Bronchial epithelial cell (primary cell): Measurements from ENCODE around the gene RAD51B. TPM values are rescaled to one million over a fixed set of nuclear protein-coding genes. Genes with fewer than 3 reads are reported as not detected.

ENCODE experiments used
- DNase-seq: peaks from one replicate; pipeline ENCODE4 v3.0.0-alpha.2; 2010; ENCODE audit warnings: low read depth
- FAIRE-seq: peaks from 2 replicates; lab custom pipeline; 2011; peaks lifted over from hg19 to GRCh38; lab: Jason Lieb, UNC
- H3K27me3 ChIP-seq: 2 replicates; pipeline ENCODE4 v1.5.1; 2011; ENCODE audit warnings: low read length; ENCODE audit not compliant: control insufficient read depth, insufficient read depth
- H3K36me3 ChIP-seq: 2 replicates; pipeline ENCODE4 v1.5.1; 2011; ENCODE audit warnings: low read length; ENCODE audit not compliant: control insufficient read depth, insufficient read depth
- H3K4me3 ChIP-seq: 2 replicates; pipeline ENCODE4 v1.5.1; 2011; ENCODE audit warnings: mild to moderate bottlenecking, low read depth, low read length, control low read depth
- total RNA-seq: library from RNA; depleted of rRNA; stranded (reverse); fragments of >200 nt; gene quantifications from 2 replicates; pipeline ENCODE4 v1.2.1, GENCODE V29; 2014
- TF ChIP-seq, protein P1 (sequence below): IDR thresholded peaks from 2 replicates; pipeline ENCODE4 v1.5.1; 2011; ENCODE audit warnings: mild to moderate bottlenecking, moderate library complexity, low read length, control low read depth, inconsistent platforms; ENCODE audit not compliant: insufficient read depth, severe bottlenecking

RAD51B gene
- total RNA-seq, 1 donor from 2014 or later: 12.1 TPM

DNA sequence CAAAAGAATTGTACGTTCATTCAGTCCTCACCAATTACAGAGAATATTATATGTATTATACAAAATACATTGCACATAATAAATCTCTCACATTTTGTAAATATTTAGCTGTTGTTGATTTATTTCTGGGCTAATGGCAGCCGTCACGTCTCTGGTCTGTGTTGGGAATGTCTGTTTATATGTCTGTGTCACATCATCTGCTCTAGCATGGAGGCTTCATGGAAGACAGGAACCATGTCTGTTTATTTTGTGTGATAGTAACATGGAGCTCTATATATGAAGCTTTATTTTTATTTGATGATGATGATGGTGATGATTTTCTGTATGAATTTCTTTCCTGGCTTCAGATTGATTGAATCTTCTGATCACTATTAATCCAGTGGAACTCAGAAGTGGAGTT, 138.4 kb downstream of the RAD51B start:
- Histone ChIP-seq H3K4me3 (no peak overlapping the region), H3K36me3 (no peaks in the 10 kb centered on the region), H3K27me3 (no peaks in the 10 kb centered on the region)
- no peak for FAIRE-seq
- TF ChIP-seq, protein P1, sequence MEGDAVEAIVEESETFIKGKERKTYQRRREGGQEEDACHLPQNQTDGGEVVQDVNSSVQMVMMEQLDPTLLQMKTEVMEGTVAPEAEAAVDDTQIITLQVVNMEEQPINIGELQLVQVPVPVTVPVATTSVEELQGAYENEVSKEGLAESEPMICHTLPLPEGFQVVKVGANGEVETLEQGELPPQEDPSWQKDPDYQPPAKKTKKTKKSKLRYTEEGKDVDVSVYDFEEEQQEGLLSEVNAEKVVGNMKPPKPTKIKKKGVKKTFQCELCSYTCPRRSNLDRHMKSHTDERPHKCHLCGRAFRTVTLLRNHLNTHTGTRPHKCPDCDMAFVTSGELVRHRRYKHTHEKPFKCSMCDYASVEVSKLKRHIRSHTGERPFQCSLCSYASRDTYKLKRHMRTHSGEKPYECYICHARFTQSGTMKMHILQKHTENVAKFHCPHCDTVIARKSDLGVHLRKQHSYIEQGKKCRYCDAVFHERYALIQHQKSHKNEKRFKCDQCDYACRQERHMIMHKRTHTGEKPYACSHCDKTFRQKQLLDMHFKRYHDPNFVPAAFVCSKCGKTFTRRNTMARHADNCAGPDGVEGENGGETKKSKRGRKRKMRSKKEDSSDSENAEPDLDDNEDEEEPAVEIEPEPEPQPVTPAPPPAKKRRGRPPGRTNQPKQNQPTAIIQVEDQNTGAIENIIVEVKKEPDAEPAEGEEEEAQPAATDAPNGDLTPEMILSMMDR: no peak
- DNase-seq: no peak

DNA sequence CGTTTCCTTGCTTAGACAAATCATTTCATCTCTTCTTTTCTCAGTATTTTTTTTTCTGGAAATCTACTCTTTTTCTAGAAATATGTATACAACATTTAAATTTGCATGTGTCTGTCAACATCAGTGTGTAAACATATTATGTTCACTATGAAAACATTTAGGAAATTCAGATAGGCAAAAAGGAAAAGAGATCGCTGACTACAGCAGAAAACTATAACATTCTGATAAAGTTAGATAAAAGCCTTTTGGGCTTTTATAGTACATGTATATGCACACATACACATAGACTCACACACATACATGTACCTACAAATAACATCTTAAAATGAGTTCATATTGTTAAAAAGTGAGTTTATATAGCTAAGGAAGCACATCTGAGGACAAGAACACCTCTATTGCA, 142.1 kb downstream of the RAD51B start:
- Histone ChIP-seq H3K27me3 (no peaks in the 10 kb centered on the region), H3K4me3 (no peak overlapping the region), H3K36me3 (no peaks in the 10 kb centered on the region)
- FAIRE-seq (no peak), DNase-seq (no peak)
- TF ChIP-seq, protein P1: no peak

DNA sequence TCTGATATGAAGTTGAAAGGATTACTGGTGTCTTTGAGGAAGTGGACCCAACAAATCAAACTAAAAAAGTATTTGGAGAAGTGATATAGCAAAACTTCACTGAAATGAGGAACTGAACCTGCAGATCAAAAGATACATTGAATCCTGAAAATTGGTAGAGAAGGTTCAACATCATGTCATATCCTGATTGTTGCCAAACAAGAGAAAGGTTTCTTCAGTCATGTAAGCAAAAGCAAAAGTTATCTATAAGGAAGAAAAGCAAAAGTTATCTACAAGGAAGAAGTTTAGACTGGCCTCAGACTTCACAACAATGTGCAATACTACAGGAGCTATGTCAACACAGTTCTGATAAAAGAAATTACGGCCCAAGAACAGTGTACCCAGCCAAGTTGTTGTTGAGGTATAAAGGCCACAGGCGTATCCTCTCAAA, 142.7 kb downstream of the RAD51B start:
- Histone ChIP-seq H3K27me3 (no peaks in the 10 kb centered on the region), H3K4me3 (no peak overlapping the region), H3K36me3 (no peaks in the 10 kb centered on the region)
- FAIRE-seq (no peak), DNase-seq (no peak)
- TF ChIP-seq, protein P1: no peak

DNA sequence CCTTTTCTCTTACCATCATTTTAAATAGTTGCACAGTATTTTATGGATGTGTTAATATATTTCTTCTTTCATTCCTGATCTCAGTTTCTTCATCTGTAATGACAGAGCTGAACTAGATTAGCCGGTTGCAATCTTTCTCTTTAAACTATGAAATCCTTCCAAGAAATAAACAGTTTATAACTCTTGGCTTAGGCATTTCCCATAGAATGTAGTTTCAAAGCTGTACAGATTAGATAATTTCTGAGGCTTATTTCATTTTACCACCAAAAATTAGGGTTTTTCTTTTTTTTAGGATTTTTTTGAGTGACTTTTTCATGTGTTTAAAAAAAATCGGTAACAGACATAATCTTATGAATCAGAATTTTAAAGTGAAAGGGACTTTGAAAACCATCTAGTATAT, 144.0 kb downstream of the RAD51B start:
- DNase-seq (no peak), FAIRE-seq (no peak)
- H3K4me3 ChIP-seq: no peak overlapping the region
- TF ChIP-seq, protein P1: no peak
- no peaks in the 10 kb centered on the region for H3K36me3 ChIP-seq
- H3K27me3 ChIP-seq: no peaks in the 10 kb centered on the region

DNA sequence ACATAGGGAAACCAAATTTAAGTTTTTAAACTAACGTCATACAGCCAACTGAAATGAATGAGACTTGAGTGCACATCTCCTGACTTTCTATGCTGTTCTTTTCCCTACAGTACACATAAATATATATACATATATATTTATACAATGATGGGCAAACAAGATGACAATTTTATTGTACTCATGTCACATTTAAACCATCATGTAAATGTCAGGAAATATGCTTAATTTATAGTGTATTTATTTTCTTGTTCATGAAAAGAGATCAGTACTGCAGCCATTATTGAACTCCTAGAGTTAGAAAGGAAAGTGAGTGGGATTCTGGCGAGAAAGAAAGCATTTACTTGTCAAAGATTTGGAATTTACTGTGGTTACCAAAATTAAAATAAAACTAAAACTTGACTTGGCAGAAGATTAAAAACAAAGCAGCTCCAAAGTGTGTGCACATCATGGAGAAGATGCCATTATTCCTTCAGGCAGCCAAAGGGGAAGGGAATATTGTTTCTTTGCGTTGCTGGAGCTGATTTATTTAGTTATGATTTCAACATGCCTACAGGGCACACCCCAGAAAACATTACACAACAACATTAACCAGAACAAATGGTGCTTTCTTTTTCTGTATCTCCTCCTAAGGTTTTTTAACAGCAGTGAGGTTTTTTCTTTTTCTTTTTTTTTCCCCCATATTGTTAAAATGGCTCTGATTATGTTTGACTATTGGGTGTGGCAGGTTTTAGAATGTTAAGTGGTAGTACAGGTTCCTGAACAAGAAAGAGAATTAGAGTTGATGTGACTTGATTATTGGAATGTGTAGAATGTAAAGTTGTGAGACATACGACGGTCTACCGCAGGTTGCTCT, 144.6 kb downstream of the RAD51B start:
- Histone ChIP-seq H3K4me3 (no peak overlapping the region), H3K27me3 (no peaks in the 10 kb centered on the region), H3K36me3 (no peaks in the 10 kb centered on the region)
- DNase-seq: peak; percentile 88
- TF ChIP-seq, protein P1: no peak
- FAIRE-seq: no peak

DNA sequence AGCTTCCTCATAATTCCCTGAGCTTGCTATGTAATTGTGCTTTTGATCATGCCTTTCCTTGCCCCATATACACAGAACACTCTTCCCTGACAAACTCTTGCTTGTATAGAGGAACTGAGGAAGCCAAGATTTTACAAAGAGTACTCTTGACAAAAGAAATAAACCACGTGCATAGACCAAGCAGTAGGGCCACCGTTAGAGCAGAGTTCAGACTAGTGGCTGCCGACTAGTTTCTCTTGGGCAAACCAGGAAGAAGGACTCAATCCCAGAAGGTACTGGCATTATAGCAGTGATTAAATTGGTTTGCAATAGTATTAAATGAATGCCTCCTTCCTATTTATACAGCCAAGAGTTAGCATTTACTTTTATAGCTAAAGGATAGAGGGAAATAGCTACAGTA, 146.1 kb downstream of the RAD51B start:
- no peaks in the 10 kb centered on the region for H3K36me3 ChIP-seq
- FAIRE-seq (peak; percentile 55), DNase-seq (no peak)
- H3K4me3 ChIP-seq: no peak overlapping the region
- H3K27me3 ChIP-seq: no peaks in the 10 kb centered on the region
- TF ChIP-seq, protein P1: no peak
